GM13977 (cell line): ENCODE measurements around the gene GUSB.

Source experiments
- DNase-seq: peaks from one replicate; pipeline ENCODE4 v3.0.0; 2012; ENCODE audit warnings: low spot score
- in situ Hi-C: fragments of 300-500 bp; cut with MboI; formaldehyde crosslinking; loops from one replicate; pipeline ENCODE4 v1.12.0; 2022; ENCODE audit warnings: low sequenced_read_pairs, low pct_unique_long_range_greater_than_20kb, mixed read lengths, inconsistent platforms; ENCODE audit not compliant: unreplicated experiment
- TF ChIP-seq, protein P1 (sequence below): IDR thresholded peaks from 2 replicates; pipeline ENCODE4 v1.5.1; 2012; ENCODE audit warnings: mild to moderate bottlenecking, control low read depth; ENCODE audit not compliant: insufficient read depth; ENCODE audit errors: extremely low read depth, missing control alignments

Gene GUSB

DNA sequence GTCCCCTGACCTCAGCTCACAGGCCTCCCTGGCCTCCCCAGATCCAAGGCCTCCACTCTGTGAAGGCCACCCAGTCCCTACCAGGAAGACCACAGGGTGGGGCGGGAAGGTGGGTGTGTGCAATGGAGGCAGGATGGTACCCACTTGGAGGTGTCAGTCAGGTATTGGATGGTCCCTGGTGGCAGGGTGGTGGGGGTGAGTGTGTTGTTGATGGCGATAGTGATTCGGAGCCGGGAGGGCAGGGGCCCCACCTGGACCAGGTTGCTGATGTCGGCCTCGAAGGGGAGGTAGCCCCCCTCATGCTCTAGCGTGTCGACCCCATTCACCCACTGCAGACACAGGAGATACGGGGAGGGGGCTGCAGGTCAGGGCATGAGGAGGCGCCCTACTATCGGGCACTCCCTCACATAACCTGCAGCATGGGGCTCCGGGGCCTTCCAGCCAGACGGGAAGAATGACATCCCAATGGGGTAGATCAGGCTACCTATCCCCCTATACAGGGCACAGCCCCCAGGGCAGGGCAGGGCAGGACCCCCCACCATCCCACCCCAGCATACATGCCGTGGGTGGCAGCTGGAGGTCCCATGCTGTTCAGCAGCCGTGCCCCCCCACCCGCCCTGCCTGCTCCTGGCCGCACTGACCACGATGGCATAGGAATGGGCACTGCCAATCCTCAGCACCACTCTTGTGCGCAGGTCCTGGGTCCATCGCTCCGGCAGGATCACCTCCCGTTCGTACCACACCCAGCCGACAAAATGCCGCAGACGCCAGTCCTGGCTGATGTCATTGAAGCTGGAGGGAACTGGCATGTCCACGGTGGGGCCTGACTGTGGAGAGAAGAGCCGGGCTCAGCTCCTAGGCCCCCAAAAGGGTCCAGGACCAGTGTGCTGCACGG, 2.2 kb downstream of the GUSB start:
- in situ Hi-C loops = no loop called here
- TF ChIP-seq, protein P1, sequence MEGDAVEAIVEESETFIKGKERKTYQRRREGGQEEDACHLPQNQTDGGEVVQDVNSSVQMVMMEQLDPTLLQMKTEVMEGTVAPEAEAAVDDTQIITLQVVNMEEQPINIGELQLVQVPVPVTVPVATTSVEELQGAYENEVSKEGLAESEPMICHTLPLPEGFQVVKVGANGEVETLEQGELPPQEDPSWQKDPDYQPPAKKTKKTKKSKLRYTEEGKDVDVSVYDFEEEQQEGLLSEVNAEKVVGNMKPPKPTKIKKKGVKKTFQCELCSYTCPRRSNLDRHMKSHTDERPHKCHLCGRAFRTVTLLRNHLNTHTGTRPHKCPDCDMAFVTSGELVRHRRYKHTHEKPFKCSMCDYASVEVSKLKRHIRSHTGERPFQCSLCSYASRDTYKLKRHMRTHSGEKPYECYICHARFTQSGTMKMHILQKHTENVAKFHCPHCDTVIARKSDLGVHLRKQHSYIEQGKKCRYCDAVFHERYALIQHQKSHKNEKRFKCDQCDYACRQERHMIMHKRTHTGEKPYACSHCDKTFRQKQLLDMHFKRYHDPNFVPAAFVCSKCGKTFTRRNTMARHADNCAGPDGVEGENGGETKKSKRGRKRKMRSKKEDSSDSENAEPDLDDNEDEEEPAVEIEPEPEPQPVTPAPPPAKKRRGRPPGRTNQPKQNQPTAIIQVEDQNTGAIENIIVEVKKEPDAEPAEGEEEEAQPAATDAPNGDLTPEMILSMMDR = no peak
- DNase-seq = peak; percentile 8

DNA sequence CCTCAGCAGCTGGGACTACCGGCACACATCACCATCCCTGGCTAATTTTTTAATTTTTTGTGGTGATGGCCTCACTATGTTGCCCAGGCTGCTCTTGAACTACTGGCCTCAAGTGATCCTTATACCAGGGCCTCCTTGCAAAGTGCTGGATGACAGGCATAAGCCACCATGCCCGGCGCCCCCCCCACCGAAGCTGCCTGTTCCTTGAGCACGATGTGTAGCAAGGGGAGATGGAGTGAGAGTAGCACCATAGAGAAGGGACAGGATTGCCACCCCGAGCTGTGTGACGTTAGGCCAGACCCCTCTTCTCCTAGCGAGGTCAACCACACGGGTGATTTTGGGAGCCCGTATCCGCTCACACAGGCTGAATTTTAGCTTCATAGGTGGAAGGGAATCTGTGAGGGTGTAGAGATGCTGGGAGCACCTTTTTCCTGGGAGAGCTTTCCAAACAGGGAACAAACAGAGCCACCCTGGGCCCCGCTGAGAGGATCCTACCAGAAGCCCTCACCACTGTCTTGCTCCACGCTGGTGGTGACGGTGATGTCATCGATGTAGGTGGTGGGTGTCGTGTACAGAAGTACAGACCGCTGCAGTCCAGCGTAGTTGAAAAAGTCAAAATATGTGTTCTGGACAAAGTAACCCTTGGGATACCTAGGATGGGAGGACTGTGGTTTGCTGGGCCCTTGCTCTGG, 3.0 kb downstream of the GUSB start:
- no peak for DNase-seq
- in situ Hi-C loops = no loop called here
- TF ChIP-seq, protein P1 = no peak

DNA sequence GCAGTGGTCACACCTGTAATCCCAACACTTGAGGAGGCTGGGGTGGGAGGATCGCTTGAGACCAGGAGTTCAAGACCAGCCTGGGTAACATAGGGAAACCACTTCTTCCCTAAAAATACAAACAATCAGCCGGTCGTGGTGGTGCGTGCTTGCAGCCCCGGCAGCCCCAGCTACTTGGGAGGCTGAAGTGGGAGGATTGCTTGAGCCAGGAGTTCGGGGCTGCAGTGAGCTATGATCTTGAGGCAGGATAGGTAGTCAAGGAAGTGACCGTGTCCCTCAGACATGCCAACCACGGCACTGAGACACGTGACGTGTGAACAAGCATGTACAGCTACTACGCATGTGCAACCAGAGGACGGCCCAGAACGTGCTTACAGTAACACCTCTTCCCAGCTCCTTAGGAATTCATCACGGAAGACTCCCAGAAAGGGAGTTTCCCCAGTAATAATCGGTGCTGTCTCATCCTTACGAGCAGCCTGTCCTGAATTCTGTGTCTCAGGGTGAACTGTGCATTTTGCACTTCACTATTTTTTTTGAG, 5.3 kb downstream of the GUSB start:
- DNase-seq = no peak
- in situ Hi-C loops = no loop called here
- TF ChIP-seq, protein P1 = no peak

DNA sequence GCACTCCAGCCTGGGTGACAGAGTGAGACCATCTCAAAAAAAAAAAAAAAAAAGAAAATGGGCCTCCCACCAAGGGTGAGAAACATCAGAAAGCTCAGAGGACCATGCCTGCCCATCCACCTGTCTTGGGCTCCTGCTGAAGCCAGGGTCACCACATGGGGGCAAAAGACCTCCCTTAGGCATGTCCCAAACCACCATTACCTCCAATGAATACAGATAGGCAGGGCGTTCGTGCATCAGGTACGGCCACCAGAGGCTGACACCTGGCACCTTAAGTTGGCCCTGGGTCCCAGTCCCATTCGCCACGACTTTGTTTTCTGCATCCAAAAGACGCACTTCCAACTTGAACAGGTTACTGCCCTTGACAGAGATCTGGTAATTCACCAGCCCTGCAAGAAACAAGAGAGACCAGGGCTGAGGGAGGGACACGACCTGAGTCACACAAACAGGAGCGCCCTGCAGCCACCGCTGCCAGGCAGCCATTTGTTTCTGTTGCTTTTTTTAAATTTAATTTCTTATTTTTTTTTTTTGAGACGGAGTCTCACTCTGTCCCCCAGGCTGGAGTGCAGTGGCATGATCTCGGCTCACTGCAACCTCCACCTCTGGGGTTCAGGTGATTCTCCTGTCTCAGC, 6.1 kb downstream of the GUSB start:
- no peak for DNase-seq
- TF ChIP-seq, protein P1 = no peak

DNA sequence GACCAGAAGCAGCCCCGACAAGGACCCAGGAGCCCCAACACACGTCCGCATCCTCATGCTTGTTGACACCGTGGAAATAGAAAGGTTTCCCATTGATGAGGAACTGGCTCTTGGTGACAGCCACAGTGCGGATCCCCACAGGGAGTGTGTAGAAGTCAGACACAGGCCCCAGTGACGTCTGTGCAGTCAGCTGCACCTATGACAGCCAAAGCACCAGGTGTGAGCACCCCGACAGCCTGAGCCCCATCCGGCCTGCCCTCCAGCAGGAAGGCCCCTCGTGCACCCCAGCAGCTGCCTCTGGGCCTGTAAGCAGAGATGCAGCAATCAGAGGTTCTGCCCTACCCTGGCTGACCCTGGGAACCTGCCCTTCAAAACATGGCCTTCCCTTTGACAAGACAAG, 7.1 kb downstream of the GUSB start:
- in situ Hi-C loops = no loop called here
- TF ChIP-seq, protein P1 = no peak

More for the DNA sequence above, 6.1 kb downstream of the GUSB start:
- in situ Hi-C loops = no loop called here

DNA sequence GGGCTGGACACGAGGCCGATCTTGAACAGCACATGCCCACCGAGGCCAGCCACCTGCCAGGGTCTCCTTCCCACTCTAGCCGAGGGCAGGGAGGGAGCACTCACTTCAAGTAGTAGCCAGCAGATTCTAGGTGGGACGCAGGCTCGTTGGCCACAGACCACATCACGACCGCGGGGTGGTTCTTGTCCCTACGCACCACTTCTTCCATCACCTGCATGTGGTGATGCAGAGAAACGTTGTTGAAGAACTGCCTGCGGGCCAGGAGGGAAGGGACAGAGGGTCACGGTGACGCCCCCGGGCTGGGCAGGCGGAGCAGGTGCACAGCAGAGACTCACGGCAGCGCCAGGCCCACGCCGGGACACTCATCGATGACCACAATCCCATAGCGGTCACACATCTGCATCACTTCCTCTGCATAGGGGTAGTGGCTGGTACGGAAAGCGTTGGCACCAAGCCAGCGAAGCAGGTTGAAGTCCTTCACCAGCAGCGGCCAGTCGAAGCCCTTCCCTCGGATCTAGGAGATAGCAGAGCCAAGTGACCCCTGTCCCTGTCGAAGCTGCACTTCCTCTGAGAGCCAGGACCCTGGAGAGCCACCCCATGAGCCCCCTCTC, 7.7 kb downstream of the GUSB start:
- in situ Hi-C loops = no loop called here
- TF ChIP-seq, protein P1 = no peak
- DNase-seq = no peak

More for the DNA sequence above, 7.1 kb downstream of the GUSB start:
- DNase-seq = no peak
